Mesenchymal stem cell (in vitro differentiated cells and primary cell): ENCODE data around the gene HPX.
A peak's percentile ranks its signal among the peaks of the same experiment; 100 is the strongest.

Experiments used
- DNase-seq: peaks from one replicate; pipeline ENCODE4 v3.0.0-alpha.2; 2013
- H2AFZ ChIP-seq: one replicate; pipeline ENCODE4 v1.6.1; 2013; ENCODE audit warnings: low read depth, mild to moderate bottlenecking, control low read depth, inconsistent platforms, low read length, moderate library complexity
- H2AK5ac ChIP-seq: 2 replicates; pipeline ENCODE4 v1.6.1; 2013; ENCODE audit warnings: low read length, moderate library complexity, mild to moderate bottlenecking, inconsistent platforms; ENCODE audit not compliant: severe bottlenecking
- H2BK120ac ChIP-seq: one replicate; pipeline ENCODE4 v1.6.1; 2013; ENCODE audit warnings: low read depth, mild to moderate bottlenecking, inconsistent platforms, low read length, moderate library complexity
- H2BK12ac ChIP-seq, 2 experiments: one replicate each; pipeline ENCODE4 v1.6.1; 2013; ENCODE audit warnings: inconsistent platforms in 2 of 2, low read length in 2 of 2, mild to moderate bottlenecking in 2 of 2, moderate library complexity in 2 of 2, control low read depth in 1 of 2
- H2BK15ac ChIP-seq: one replicate; pipeline ENCODE4 v1.6.1; 2013; ENCODE audit warnings: mild to moderate bottlenecking, low read depth, inconsistent platforms; ENCODE audit not compliant: poor library complexity, severe bottlenecking
- H2BK5ac ChIP-seq: 2 replicates; pipeline ENCODE4 v1.6.1; 2013; ENCODE audit warnings: low read depth, mild to moderate bottlenecking, low read length, control low read depth, inconsistent platforms; ENCODE audit not compliant: poor library complexity, severe bottlenecking
- H3K14ac ChIP-seq, 2 experiments: one replicate each; pipeline ENCODE4 v1.6.1; 2013; ENCODE audit warnings: inconsistent platforms in 2 of 2, low read length in 2 of 2, control low read depth in 1 of 2, mild to moderate bottlenecking in 1 of 2, moderate library complexity in 1 of 2
- H3K18ac ChIP-seq, 2 experiments: one replicate each; pipeline ENCODE4 v1.6.1; 2013; ENCODE audit warnings: inconsistent platforms in 2 of 2, low read length in 2 of 2, control low read depth in 1 of 2, low read depth in 1 of 2, mild to moderate bottlenecking in 1 of 2
- H3K23ac ChIP-seq, 2 experiments: one replicate each; pipeline ENCODE4 v1.6.1; 2013; ENCODE audit warnings: inconsistent platforms in 2 of 2, low read length in 2 of 2, mild to moderate bottlenecking in 2 of 2, moderate library complexity in 2 of 2, control low read depth in 1 of 2
- H3K27ac ChIP-seq: 2 replicates; pipeline ENCODE4 v1.5.1; 2013; ENCODE audit warnings: mild to moderate bottlenecking, moderate library complexity, low read length, control low read depth, inconsistent platforms; ENCODE audit not compliant: poor library complexity, severe bottlenecking
- H3K27me3 ChIP-seq, 2 experiments: 2 replicates each; pipeline versions ENCODE4 v1.6.1 to v1.7.0; 2013; ENCODE audit warnings: low read length in 2 of 2, mild to moderate bottlenecking in 2 of 2, moderate library complexity in 2 of 2, control low read depth in 1 of 2, inconsistent platforms in 1 of 2; ENCODE audit not compliant: control insufficient read depth in 1 of 2, insufficient read depth in 1 of 2
- H3K36me3 ChIP-seq, 2 experiments: 2 replicates each; pipeline versions ENCODE4 v1.6.1 to v1.7.0; 2013; ENCODE audit warnings: low read length in 2 of 2, control low read depth in 1 of 2, inconsistent platforms in 1 of 2, low read depth in 1 of 2, mild to moderate bottlenecking in 1 of 2; ENCODE audit not compliant: insufficient read depth in 2 of 2, control insufficient read depth in 1 of 2
- H3K4ac ChIP-seq, 2 experiments: one replicate each; pipeline ENCODE4 v1.6.1; 2013; ENCODE audit warnings: inconsistent platforms in 2 of 2, low read length in 2 of 2, mild to moderate bottlenecking in 2 of 2, moderate library complexity in 2 of 2, control low read depth in 1 of 2, low read depth in 1 of 2
- H3K4me1 ChIP-seq: 2 replicates; pipeline ENCODE4 v1.6.1; 2013; ENCODE audit warnings: low read depth, low read length, control low read depth; ENCODE audit not compliant: control insufficient read depth, insufficient read depth
- H3K4me2 ChIP-seq: 2 replicates; pipeline ENCODE4 v1.6.1; 2013; ENCODE audit warnings: low read length, mild to moderate bottlenecking, inconsistent platforms; ENCODE audit not compliant: poor library complexity, severe bottlenecking
- H3K4me3 ChIP-seq, 2 experiments: 2 replicates each; pipeline versions ENCODE4 v1.5.1 to v1.7.0; 2013; ENCODE audit warnings: low read length in 2 of 2, mild to moderate bottlenecking in 2 of 2, control low read depth in 1 of 2, low read depth in 1 of 2; ENCODE audit not compliant: insufficient read depth in 1 of 2
- H3K79me1 ChIP-seq: replicated peaks from 2 replicates; pipeline ENCODE4 v1.6.1; 2013; ENCODE audit warnings: mild to moderate bottlenecking, control low read depth, low read length, inconsistent platforms; ENCODE audit not compliant: poor library complexity, severe bottlenecking
- H3K9ac ChIP-seq: 2 replicates; pipeline ENCODE4 v1.7.0; 2013; ENCODE audit warnings: mild to moderate bottlenecking, low read length, moderate library complexity
- H3K9me3 ChIP-seq: 2 replicates; pipeline ENCODE4 v1.7.0; 2013; ENCODE audit warnings: mild to moderate bottlenecking, low read length; ENCODE audit not compliant: control insufficient read depth
- H4K8ac ChIP-seq: one replicate; pipeline ENCODE4 v1.6.1; 2013; ENCODE audit warnings: inconsistent platforms, mild to moderate bottlenecking, low read length, moderate library complexity
- H4K91ac ChIP-seq: one replicate; pipeline ENCODE4 v1.6.1; 2013; ENCODE audit warnings: mild to moderate bottlenecking, low read length, inconsistent platforms
- WGBS: methylation state at CpG from one replicate; pipeline ENCODE4 v1.1.7; 2013; ENCODE audit warnings: mixed read lengths; 5-methylcytosine and 5-hydroxymethylcytosine counted together

HPX gene

GRCh38 chr11:6486938-6487337 is 46.2 kb upstream of the HPX start:
- no peak overlapping the region for H3K27ac ChIP-seq
- H3K79me1 ChIP-seq, result peaks cover 28% of the 10 kb centered on the region
- no peaks in the 10 kb centered on the region for H3K27me3 ChIP-seq
- H3K4me3 ChIP-seq, result no peak overlapping the region
- no peak overlapping the region for H3K14ac ChIP-seq
- no peak overlapping the region for H3K4ac ChIP-seq
- H3K4me1 ChIP-seq, result peaks cover 2% of the 10 kb centered on the region
- no peak overlapping the region for H2AK5ac ChIP-seq
- no peaks in the 10 kb centered on the region for H3K9me3 ChIP-seq
- peaks cover 2 to 93% of the 10 kb centered on the region in 2 experiments for H3K36me3 ChIP-seq
- no peak overlapping the region for H3K18ac ChIP-seq
- no peak overlapping the region for H4K91ac ChIP-seq
- no peak overlapping the region for H2BK15ac ChIP-seq
- DNase-seq, result no peak
- no peak overlapping the region for H3K9ac ChIP-seq
- H2BK120ac ChIP-seq, result no peak overlapping the region
- no peak overlapping the region for H3K23ac ChIP-seq
- H3K4me2 ChIP-seq, result no peak overlapping the region
- no peak overlapping the region for H2BK5ac ChIP-seq
- H2AFZ ChIP-seq, result no peak overlapping the region
- H4K8ac ChIP-seq, result no peak overlapping the region
- H2BK12ac ChIP-seq, result no peak overlapping the region
- WGBS, result no CpG with 5 or more reads among the region's 1 CpG

- H2BK12ac ChIP-seq, result no peak overlapping the region
- H3K9me3 ChIP-seq, result no peaks in the 10 kb centered on the region
- H4K91ac ChIP-seq, result no peak overlapping the region
- H2AFZ ChIP-seq, result no peak overlapping the region
- H2BK5ac ChIP-seq, result no peak overlapping the region
- no peak overlapping the region for H4K8ac ChIP-seq
- H3K79me1 ChIP-seq, result peaks cover 28% of the 10 kb centered on the region
- WGBS, result 68% methylated on average over 3 of the region's 3 CpGs
- no peak overlapping the region for H3K14ac ChIP-seq
- H2BK120ac ChIP-seq, result no peak overlapping the region
- H3K4ac ChIP-seq, result no peak overlapping the region
- H3K4me2 ChIP-seq, result no peak overlapping the region
- peaks cover 4 to 88% of the 10 kb centered on the region in 2 experiments for H3K36me3 ChIP-seq
- no peak overlapping the region for H3K27ac ChIP-seq
- peaks cover 5% of the 10 kb centered on the region for H3K4me1 ChIP-seq
- H3K18ac ChIP-seq, result no peak overlapping the region
- no peak overlapping the region for H3K9ac ChIP-seq
- no peaks in the 10 kb centered on the region for H3K27me3 ChIP-seq
- H2BK15ac ChIP-seq, result no peak overlapping the region
- no peak for DNase-seq
- H2AK5ac ChIP-seq, result no peak overlapping the region
- H3K23ac ChIP-seq, result no peak overlapping the region
- no peak overlapping the region for H3K4me3 ChIP-seq
These were observed 45.5 kb upstream of the HPX start for GRCh38 chr11:6486256-6486655.

DNA sequence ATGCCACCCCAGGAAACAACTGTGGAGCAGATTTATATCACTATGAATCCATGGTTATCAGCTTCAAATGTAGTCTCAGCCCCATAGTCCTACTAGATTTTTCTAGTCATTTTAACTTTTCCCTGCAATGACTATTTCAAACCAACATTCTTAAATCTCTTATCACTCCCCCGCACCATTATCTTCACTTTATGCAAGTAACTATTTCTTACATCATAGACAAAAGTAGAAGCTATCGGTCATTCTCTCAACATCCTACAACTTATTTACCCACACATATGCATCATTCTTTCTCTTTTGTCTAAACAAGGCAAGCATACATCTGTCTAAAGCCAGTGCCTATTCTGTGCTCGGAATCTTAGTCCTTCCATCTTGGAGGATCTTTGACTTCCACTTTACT is 44.9 kb upstream of the HPX start:
- H2BK12ac ChIP-seq, result no peak overlapping the region
- WGBS, result 81% methylated on average over 3 of the region's 3 CpGs
- no peak overlapping the region for H2BK120ac ChIP-seq
- H2BK15ac ChIP-seq, result no peak overlapping the region
- H3K4me2 ChIP-seq, result no peak overlapping the region
- H2BK5ac ChIP-seq, result no peak overlapping the region
- no peak overlapping the region for H3K4ac ChIP-seq
- no peak overlapping the region for H3K23ac ChIP-seq
- H4K91ac ChIP-seq, result no peak overlapping the region
- no peak overlapping the region for H2AK5ac ChIP-seq
- H3K27me3 ChIP-seq, result no peaks in the 10 kb centered on the region
- no peak overlapping the region for H3K18ac ChIP-seq
- peaks cover 5% of the 10 kb centered on the region for H3K4me1 ChIP-seq
- H3K36me3 ChIP-seq, result peaks cover 4 to 83% of the 10 kb centered on the region in 2 experiments
- no peak for DNase-seq
- H3K27ac ChIP-seq, result no peak overlapping the region
- no peak overlapping the region for H3K14ac ChIP-seq
- no peak overlapping the region for H4K8ac ChIP-seq
- no peak overlapping the region for H3K9ac ChIP-seq
- peaks cover 27% of the 10 kb centered on the region for H3K79me1 ChIP-seq
- no peak overlapping the region for H2AFZ ChIP-seq
- no peak overlapping the region for H3K4me3 ChIP-seq
- H3K9me3 ChIP-seq, result no peaks in the 10 kb centered on the region

DNA sequence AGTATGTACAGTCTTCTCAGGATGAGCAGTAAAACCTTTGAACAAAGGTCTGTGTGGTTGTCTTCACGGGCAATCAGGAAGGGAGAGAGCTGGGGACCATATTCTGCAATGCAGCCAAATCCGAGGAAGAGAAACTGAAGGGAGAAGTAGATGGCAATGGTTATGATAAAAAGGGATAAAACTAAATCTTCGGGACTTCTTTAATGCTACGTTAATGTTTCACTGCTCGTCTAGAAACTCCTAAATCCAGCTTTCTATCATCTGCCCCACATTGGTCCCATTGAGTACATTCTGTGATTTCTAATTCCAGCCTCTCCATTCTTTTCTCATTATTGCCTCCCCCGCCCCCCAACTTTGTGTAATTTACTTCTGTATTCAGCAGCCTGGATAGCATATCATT is 42.2 kb upstream of the HPX start:
- H2BK120ac ChIP-seq, result no peak overlapping the region
- no peak overlapping the region for H4K91ac ChIP-seq
- no peak overlapping the region for H2AK5ac ChIP-seq
- no peaks in the 10 kb centered on the region for H3K27me3 ChIP-seq
- H3K79me1 ChIP-seq, result peaks cover 36% of the 10 kb centered on the region
- H2BK15ac ChIP-seq, result no peak overlapping the region
- DNase-seq, result no peak
- no peak overlapping the region for H3K27ac ChIP-seq
- H2BK12ac ChIP-seq, result no peak overlapping the region
- peaks cover 22 to 79% of the 10 kb centered on the region in 2 experiments for H3K36me3 ChIP-seq
- no peak overlapping the region for H3K4ac ChIP-seq
- H3K4me2 ChIP-seq, result no peak overlapping the region
- H3K4me3 ChIP-seq, result peak overlapping the region in 1 of 2 experiments; percentile 96
- no peaks in the 10 kb centered on the region for H3K9me3 ChIP-seq
- H3K9ac ChIP-seq, result peak overlapping the region; percentile 96
- no peak overlapping the region for H2BK5ac ChIP-seq
- no peak overlapping the region for H3K23ac ChIP-seq
- 97% methylated on average over 6 of the region's 6 CpGs for WGBS
- H2AFZ ChIP-seq, result no peak overlapping the region
- peaks cover 13% of the 10 kb centered on the region for H3K4me1 ChIP-seq
- no peak overlapping the region for H3K14ac ChIP-seq
- H4K8ac ChIP-seq, result no peak overlapping the region
- H3K18ac ChIP-seq, result no peak overlapping the region
